ENCODE data around the gene PLIN3.

DNA sequence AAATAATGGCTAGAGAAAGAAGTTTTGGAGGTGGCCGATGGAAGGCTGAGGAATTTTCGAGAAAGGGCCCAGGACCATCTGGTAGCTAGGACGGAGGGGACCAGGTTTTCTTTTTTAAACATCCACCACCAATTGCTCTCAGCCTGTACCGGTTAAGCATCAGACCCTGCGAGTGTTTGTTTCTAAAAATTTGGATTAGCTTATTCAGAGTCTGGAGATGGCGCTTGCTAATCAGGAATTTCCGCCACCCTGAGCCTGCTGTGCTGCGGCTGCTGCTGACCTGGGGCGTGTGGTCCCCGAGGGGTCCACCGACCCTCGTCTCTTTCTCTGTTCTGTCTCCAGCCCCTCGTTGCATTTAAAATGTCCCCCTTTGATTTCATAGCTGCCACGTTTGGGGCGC lies 43.8 kb upstream of the PLIN3 start:
- TF ChIP-seq, protein P1, sequence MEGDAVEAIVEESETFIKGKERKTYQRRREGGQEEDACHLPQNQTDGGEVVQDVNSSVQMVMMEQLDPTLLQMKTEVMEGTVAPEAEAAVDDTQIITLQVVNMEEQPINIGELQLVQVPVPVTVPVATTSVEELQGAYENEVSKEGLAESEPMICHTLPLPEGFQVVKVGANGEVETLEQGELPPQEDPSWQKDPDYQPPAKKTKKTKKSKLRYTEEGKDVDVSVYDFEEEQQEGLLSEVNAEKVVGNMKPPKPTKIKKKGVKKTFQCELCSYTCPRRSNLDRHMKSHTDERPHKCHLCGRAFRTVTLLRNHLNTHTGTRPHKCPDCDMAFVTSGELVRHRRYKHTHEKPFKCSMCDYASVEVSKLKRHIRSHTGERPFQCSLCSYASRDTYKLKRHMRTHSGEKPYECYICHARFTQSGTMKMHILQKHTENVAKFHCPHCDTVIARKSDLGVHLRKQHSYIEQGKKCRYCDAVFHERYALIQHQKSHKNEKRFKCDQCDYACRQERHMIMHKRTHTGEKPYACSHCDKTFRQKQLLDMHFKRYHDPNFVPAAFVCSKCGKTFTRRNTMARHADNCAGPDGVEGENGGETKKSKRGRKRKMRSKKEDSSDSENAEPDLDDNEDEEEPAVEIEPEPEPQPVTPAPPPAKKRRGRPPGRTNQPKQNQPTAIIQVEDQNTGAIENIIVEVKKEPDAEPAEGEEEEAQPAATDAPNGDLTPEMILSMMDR (IDR thresholded peaks at IDR 0.05), result no peak
- TF ChIP-seq EZH2 (IDR thresholded peaks at IDR 0.05; ENCODE audit: borderline replicate concordance, insufficient read depth, low read depth, low read length, poor library complexity, severe bottlenecking), result no peak
